Inferior parietal cortex (tissue), 1 donor: ENCODE measurements around the gene SUPT4H1.

ENCODE experiments used
- DNase-seq: peaks from one replicate; pipeline ENCODE4 v3.0.0-alpha.2; 2016; ENCODE audit errors: extremely low spot score

Gene SUPT4H1

DNA sequence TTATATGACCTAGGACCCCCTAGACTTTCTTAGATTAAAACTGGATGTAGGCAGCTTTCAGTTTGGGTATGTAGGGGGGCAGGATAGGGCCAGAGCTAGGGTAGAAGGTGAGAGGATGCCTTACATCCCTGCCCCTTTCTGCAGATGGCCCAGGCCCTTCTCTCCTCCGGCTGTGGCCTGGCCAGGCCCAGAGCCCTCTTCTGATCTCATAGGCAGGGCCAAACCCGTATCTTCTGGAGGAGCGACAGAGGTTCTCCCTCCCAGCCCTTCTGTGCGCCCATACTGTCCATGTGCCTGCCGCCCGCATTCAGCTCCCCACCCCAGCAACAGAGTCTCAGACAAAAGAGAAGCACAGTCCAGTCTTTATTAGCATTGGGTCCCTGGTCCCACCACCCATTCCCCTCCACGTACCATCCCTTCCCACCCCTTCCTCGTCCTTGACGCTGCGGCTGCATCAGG is 21.4 kb downstream of the SUPT4H1 start:
- no peak for DNase-seq

DNA sequence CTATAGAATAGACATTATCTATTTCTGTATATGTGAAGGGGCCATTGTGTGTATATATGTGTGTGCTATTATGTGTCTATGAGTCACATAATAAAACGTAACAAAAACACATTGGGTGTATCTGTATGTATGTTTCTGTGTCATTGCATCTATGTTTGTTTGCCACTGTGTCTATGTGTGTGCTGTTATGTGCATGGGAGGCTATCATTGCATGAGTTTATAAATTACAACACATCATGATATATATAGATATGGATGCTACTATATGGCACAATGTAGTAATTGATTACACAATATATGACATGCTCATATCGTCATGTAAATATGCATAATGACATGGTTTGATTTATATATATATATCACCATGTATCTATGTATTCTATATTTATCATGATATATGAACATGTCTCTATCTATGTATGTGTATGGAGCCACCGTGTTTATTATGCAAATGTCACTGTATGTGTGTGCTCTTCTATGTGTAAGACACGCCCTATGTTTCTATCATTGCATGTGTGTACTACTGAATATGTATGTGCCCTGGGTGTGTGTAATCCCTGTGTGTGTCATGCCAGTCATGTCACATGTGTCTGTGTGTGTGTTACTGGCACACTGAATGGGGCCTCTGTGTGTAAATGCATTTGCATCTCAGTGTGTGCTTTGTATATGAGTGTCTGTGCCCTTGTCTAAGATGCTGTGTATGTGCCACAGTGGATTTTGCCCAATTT is 22.0 kb downstream of the SUPT4H1 start:
- DNase-seq = no peak

DNA sequence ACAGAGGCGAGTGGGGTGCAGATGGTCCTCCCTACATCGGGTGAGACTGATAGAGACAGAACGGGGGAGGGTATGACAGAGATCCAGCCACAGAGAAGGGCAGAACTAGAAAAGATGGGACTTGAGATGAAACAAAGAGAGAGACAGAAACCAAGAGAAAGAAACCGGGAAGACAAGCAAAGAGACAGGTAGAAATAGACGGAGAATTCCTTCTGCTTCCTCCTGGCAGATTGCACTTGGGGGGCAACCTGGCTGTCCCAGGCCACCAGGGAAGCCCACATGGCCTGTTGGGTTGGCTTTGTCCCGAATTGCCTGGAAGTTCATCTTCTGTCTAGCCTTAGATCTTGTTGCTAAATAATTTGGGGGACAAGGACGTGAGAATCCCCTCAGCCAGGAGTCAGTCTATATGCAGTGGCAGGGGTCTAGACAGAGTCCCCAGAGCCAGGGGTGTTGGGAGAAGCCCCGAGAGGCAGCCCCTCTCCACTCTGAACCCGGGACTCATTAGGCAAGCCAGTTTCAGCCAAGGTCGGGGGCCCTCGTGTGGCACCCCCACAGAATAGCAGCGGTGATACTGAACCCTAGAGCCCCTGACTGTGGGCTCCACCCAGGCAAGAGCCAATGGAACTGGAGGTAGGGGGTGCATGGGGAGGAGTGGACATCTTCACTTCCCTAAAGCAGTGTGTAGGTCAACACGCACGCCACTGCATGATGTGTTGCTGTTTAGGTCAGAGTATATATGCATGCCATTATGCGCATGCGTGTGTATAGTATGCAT is 22.8 kb downstream of the SUPT4H1 start:
- DNase-seq = peak; percentile 66

DNA sequence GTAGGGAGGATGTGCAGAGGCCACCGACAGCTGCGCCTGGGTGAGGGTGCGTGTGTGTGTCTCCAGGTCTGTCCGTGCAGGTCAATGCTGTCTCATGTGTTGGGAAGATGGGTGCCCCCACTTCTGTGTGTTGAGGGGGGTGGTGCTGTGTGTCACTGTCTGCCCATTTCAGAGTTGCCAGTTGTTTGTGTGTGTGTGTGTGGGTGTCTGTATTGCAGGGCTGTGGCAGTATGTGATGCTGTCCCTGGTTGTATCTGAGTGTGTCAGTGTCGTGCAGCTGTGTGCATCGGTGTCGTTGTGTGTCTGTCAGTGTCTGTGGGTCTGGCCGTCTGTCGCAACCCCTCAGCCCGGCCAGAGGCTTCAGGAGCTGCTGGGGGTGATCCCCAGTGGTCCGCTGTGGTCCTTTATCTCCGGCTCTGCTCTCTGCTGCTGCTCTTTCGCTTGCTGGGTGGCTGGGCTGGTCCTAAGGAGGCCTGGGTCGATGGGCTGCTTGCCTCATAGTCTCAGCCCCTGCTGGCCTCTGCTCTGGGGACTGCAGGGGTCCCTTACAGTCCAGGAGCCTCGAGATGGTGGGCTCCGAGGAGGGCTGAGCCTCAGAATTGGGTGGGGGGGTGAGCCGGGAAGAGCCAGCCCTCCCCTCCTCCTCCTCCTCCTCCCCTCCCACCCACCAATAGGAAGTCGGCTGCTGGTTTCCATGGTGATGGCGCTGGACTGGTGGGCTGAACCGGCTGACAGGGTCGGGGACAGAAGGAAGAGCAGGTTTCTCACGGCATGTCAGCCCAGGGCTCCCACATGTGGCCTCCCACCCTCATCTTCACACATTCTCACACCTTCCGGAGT is 23.6 kb downstream of the SUPT4H1 start, which contains the start of gene TSPOAP1:
TSS of gene TSPOAP1 (minus strand) at position 601 of the 840 bp plus-strand sequence. CDS start 875 bp downstream, outside the sequence.
- no peak for DNase-seq

DNA sequence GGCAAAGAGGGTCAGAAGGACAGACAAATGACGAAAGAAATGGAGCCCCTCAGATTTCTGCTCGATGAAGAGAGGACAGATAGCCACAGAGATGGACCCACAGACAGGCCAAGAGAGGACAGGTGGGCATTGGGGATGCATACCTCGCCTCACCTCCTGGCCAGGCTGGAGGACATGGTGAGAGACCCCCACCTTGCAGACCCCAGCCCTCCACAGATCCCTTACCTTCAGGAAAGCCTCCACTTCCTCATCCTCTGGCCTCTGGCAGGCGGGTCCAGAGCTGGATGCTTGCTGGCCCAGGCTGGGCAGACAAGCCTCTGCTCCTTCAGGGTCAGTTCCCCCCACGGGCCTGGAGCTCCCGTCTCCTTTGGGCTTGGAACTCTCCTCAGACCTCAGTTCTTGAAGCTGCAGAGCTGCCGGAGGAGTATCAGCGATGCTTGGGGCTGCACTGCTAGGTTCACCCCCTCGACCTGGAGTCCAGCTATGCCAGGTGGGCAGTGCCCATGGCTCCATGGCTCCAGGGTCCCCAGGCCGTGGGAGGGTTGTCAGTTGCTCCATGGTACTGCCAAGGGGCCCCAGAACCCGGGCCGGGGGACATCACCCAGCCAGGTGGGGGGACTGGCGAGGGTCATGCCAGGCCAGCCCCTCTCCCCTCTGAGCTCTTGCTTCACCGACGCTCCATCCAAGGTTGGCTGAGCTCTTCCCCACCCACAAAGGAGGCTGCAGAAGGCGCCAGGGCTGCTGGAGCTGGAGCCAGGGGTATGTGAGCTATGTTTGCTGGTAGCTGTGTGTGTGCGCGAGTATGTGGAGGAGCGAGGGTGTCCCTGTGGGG is 24.4 kb downstream of the SUPT4H1 start:
- no peak for DNase-seq

DNA sequence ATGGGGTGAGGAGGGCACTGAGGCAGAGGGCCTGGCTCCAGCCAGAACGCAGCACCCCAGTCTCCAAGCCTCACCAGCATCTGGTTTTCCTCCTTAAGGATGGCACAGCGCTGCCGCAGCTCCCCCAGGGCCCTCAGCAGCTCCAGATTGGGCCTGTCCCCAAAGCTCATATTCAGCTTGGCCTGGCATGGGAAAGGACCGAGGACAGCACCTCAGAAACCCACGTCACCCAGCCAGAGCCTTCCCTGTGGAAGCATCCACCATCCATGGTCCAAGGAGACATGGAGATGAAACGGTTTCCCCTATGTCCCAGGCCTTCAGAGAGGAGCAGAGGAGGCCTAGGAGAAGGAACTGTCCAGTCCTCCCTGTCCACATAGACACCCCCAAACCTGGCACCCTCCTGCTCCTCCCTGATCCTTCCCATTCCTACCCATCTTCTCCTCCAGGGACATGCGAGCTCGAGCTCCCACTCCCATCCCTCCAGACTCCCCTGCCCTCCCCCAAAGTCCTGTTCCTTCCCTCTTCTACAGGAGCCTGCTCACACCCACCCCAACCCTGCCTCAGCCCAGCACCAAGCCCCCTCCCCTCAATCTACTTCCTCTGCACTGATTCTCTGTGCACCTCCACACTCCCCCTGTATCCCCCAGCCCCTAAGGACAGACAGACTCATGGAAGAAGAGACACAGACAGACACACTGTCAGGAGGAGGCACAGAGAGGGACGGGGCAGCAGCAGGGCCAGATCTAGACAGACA is 25.2 kb downstream of the SUPT4H1 start:
- DNase-seq = no peak

DNA sequence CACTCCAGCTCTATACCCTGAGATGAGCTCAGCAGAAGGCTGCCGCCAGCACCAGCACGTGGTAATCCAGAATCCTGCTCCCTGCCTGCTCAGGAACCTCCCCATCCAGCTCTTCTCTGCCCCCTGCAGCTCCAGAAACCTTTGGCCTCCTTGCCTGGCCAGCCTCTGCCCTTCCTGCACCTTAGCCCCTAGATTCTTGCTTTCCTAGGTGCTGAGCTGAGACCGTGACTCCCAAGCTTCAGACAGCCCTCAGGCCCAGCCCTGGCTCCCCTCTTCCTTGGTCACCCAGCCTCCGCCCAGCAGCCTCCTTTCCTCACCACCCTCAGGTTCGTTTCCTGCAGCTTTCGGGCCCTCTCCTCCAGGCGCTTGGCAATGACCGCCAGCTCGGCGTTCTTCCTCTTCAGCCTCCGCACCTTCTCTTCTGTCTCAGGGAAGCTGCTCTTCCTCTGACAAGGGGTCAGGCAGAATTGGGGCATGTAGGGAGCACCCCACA is 26.0 kb downstream of the SUPT4H1 start:
- DNase-seq = no peak

DNA sequence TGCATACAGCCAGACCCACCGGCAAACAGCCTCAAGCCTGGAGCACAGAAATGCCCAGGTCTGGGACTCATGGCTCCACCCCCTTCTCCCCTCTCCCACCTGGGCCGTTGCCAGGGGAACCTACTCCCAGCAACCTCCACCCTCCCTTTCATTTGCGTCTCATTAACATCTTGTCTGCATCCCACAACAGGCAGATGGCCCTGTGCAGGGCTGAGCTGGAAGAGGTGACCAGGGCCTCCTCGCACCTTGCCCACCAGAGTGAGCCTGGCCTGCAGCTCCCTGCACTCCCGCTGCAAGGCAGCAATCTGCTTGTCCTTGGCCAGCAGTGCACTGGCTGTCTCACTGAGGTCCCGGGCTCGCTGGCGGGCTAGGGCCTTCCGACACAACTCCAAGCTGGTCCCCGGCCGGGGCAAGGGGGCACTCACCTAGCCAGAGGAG is 26.7 kb downstream of the SUPT4H1 start:
- no peak for DNase-seq

DNA sequence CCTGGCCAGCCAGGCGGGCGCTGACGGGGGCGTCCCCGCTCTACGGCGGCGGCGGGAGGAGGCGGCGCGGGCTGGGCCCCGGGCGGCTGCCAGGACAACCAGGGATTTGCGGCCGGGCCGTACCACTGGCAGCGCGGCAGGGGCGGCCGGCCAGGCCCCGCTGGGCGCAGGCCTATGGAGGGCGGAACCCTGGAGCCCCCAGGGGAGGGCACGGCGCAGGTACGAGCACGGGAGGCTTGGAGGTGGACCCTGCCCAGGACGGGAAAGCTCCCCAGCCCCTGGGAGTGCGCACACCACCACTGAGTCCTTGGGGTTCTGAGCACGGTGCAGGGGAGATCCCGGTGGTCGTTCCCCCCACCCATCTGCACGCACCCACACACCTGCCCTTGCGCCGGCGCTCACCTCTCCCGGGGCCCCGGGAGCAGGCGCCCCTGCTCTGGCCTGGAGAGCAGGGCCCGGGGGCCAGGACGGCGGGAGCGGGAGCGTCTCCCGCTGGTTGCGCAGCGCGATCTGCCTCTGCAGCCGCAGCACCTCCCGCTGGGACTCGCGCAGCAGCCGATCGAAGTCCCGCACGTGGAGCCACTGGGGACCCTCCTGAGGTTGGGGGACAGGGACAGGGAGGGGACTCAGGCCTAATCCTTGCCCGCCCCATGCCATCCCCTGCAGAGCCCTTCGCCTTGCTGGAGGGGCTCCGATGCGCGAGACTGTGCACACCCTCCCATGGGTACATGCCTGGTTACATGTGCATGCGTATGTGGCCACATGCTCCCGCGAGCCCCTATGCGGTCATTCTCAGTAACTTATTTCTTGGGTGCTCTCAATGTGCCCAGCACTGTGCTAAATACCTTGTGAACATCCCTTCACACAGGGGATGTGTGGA is 27.4 kb downstream of the SUPT4H1 start:
- no peak for DNase-seq

DNA sequence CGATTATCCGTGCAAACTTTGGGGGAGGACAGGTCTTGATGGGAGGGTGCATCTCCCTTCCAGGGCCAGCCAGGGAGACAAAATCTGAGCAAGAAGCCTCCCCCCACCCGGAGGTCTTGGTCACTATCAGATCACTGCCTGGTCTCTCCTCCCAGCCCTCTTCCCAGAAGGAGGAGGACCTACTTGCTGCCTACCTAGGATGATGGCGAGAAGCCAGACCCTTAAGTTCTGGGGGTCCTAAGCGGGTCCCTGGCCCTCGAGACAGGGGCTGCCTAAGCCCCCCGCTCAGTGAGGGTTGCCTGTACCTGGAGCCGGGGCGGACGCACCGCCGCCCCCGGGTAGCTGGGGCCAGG is 28.0 kb downstream of the SUPT4H1 start:
- no peak for DNase-seq

DNA sequence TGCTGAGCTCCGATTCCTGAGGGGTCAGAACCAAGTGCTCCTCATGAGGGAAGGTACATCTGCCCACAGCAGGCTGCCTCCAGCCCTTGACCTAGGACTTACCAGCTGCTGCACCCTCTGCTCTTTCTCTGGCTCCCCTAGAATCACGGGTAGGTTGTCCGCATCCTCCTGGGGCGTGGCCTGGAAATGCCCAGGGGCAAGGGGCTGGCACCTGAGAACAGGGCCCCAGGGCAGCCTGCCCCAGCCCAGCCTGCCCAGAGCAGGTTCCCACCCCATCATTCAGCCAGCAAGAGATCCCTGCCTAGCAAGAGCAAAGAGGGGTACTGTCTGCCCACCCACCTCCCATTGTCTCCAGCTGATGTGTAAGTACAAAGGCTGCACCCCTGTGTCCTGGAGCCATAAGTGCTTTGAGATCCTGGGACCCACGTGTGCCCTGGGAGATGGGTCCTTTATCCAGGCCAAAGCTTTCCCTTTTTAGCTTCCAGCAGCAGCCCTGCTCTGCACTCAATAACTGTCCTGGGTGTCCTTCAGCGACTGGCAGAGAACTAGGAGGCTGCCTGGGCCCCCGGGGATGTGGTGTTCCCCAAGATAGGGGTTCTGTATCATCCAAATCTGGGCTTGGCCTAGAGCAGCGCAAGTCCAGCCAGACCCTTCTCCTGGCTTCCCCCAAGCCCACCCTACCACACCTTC is 28.5 kb downstream of the SUPT4H1 start:
- no peak for DNase-seq

DNA sequence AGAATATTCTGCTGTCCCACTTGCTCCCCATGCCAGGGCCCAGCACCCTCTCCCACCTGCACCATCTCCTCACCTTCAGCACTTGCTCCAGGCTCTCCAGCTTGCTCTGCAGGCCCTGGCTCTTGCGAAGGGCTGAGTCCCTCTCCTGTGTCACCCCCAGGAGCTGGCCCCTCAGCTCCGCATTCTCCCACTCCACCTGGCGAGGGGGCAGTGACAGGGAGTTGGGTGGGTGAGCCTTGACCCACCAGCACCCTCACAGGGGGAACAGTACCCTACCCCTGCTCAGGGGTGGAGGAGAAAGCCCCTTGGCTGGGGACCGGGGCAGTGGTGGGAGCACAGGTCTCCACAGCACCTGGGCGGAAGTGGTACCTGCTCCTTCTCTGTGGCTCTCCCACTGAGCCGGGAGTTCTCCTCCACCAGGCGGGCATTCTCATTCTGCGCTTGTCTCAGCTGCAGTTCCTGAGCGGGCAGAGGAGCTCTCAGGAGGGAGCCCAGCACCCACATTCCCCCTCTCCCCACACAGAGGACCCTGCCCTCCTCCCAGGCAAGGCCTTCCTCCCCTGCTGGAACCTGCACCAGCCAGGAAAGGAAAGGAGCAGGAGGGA is 29.3 kb downstream of the SUPT4H1 start:
- no peak for DNase-seq

DNA sequence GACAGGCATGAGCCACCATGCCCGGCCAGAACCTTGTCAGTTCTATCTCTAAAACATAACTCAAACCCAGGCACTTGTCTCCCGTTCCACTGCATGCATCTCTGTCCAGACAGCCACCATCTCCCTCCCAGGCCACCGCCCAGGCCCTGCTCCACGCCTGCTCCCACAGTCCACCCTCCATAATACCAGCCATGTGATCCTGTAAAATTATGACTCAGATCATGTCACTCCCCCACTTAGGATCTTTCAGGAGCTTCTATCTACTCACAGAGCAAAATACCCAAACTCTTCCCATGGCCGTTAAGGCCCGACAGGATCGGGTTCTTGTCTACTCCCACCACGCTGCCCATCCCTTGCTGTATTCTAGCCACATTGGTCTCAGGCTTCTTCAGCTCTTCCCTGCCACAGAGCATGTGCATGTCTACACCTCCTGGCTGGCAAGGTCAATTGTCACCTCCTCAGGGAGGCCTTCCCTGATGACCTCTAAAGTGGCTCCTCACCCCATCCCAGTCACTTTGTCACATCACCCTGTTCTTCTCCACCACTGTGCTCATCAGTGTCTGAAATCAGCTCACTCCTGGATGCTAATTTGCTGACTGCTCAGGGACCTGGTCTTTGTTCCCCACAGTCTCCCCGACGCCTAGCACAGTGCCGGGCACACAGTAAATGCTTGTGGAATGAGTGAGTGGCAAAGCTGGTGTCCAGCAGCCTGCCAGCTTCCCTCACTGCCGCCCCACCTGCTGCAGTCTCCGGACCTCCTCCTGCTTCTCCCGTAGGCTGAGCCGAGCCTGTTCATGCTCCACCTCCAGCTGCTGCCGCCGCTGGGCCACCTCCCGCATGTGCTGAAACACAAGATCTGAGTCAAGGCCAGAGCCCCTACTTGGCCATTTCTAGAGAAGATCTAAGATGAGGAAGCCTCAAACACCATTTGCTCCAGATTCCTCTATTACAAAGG is 30.2 kb downstream of the SUPT4H1 start:
- DNase-seq = no peak

DNA sequence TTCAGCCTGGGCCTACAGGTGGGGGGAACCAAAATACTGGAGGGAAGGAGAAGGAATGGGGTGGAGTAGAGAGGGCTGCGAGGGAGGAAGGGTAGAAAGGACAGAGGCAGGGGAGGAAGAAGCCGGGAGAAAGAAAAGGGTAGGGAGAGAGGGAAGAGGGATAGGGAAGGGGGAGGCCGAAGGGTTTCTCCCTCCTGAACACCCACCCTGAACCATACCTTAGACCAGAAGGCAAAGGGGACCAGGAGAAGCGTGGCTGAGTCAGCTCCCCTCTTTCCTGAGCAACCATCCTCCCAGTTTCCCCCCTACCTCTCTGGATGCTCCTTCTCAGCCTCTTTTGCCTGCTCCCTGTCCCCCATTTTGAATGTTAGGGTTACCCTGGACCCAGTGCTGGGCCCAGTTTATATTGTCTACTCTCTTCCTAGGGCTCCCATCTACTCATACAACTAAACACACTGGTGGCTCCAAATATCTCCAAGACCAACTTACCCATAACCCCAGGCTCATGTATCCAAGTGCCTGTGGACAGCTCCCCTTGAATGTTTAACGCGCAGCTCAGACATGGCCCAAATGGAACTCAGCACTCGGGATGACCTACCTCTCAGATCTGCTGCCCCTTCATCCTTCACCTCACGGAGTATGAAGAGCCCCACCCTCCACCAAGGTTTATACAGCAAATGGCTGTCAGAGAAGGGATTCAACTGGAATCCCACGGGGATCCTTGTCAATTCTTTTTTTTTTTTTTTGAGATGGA is 31.3 kb downstream of the SUPT4H1 start:
- no peak for DNase-seq

DNA sequence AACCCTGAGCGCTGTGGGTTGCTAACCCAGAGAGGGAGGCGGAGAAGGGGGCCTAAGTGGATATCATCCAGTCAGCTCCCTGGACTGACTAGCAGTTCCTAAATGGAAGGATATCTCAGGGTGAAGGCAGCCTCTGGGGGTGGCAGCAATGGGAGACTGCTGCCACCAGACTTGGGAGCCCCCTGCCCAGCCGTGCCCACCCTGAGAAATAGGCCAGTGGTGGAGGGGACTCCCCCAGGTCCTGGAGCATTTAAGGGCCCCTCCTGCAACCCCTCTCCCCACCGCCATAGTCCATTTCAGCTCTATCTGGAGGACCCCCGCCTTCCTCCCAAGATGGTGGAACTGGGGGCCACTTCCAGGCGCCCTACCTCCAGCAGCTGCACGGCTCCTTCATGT is 31.8 kb downstream of the SUPT4H1 start:
- no peak for DNase-seq
